COLO829 (cell line): ENCODE results near the gene DNHD1.
A peak's percentile ranks its signal among the peaks of the same experiment; 100 is the strongest.

ENCODE experiments used
- DNase-seq: peaks from one replicate; pipeline ENCODE4 v3.0.0; 2012; ENCODE audit warnings: low spot score

The DNHD1 gene

GRCh38 chr11:6497069-6497839 lies at the start of gene DNHD1:
TSS of gene DNHD1 (plus strand) at chr11:6497280. CDS start at chr11:6498216, 936 bp downstream.
- DNase-seq = no peak

GRCh38 chr11:6448574-6448973 lies 48.5 kb upstream of the DNHD1 start:
- DNase-seq = no peak

- DNase-seq = no peak
These were observed 44.9 kb upstream of the DNHD1 start for GRCh38 chr11:6452219-6452618.

GRCh38 chr11:6453152-6453551 lies 43.9 kb upstream of the DNHD1 start:
- DNase-seq = no peak

- DNase-seq = no peak
These were observed 42.0 kb upstream of the DNHD1 start for GRCh38 chr11:6455070-6455469.

GRCh38 chr11:6456361-6457073 lies 40.6 kb upstream of the DNHD1 start:
- DNase-seq = no peak

GRCh38 chr11:6457581-6458320 lies 39.3 kb upstream of the DNHD1 start:
- no peak for DNase-seq

GRCh38 chr11:6458352-6459098 lies 38.6 kb upstream of the DNHD1 start:
- no peak for DNase-seq

GRCh38 chr11:6459099-6459450 lies 38.0 kb upstream of the DNHD1 start:
- no peak for DNase-seq

- DNase-seq = peak; percentile 80
These were observed 28.2 kb upstream of the DNHD1 start for GRCh38 chr11:6468712-6469495.

- DNase-seq = no peak
These were observed 27.5 kb upstream of the DNHD1 start for GRCh38 chr11:6469599-6469998.

- DNase-seq = no peak
These were observed 24.1 kb upstream of the DNHD1 start for GRCh38 chr11:6472934-6473333.

- peak; percentile 95 for DNase-seq
These were observed 23.3 kb upstream of the DNHD1 start, which contains the start of gene TRIM3 for GRCh38 chr11:6473451-6474412. TSS of gene TRIM3 (minus strand) at chr11:6473941. CDS start at chr11:6465695, 8,246 bp downstream.

GRCh38 chr11:6474413-6474792 lies 22.7 kb upstream of the DNHD1 start:
- no peak for DNase-seq

- no peak for DNase-seq
These were observed 22.1 kb upstream of the DNHD1 start for GRCh38 chr11:6474806-6475500.

GRCh38 chr11:6475936-6476335 lies 21.1 kb upstream of the DNHD1 start:
- DNase-seq = no peak

GRCh38 chr11:6476571-6476970 lies 20.5 kb upstream of the DNHD1 start:
- DNase-seq = no peak

GRCh38 chr11:6480299-6480914 lies 16.7 kb upstream of the DNHD1 start:
- no peak for DNase-seq
